HepG2 (cell line): ENCODE results near the gene ZBTB7B. TPM values are rescaled to one million over a fixed set of nuclear protein-coding genes. Genes with fewer than 3 reads are reported as not detected.

Experiments used
- JDP2 ChIP-seq: sonication (generic); formaldehyde crosslinking; IDR thresholded peaks from 2 replicates; pipeline ENCODE4 v1.8.1; 2022; ENCODE audit warnings: missing genetic modification reagents, borderline replicate concordance
- MAFF ChIP-seq: IDR thresholded peaks from 2 replicates; pipeline ENCODE4 v1.6.1; 2011; ENCODE audit warnings: low read depth, low read length, improper control_type of control experiment
- NKX3-1 ChIP-seq: sonication (generic); formaldehyde crosslinking; IDR thresholded peaks from 2 replicates; pipeline ENCODE4 v1.5.0; 2020; ENCODE audit warnings: missing genetic modification reagents
- PATZ1 ChIP-seq: sonication (generic); formaldehyde crosslinking; IDR thresholded peaks from 2 replicates; pipeline ENCODE4 v1.4.0; 2020; ENCODE audit warnings: missing genetic modification reagents
- PCBP2 ChIP-seq: fragments of 200-400 bp; formaldehyde crosslinking; optimal IDR thresholded peaks from 2 replicates; pipeline ENCODE3; 2018; ENCODE audit warnings: low read length, low read depth; ENCODE audit not compliant: poor library complexity, severe bottlenecking
- RXRA ChIP-seq: sonication (generic); formaldehyde crosslinking; IDR thresholded peaks from 2 replicates; pipeline ENCODE4 v1.5.1; 2020; ENCODE audit warnings: missing genetic modification reagents
- SP5 ChIP-seq: IDR thresholded peaks from 2 replicates; pipeline ENCODE4 v1.6.1; 2016; ENCODE audit warnings: low read depth, borderline replicate concordance
- ZNF143 ChIP-seq: sonication (generic); formaldehyde crosslinking; IDR thresholded peaks from 2 replicates; pipeline ENCODE4 v1.4.0; 2020; ENCODE audit warnings: missing genetic modification reagents
- ZNF564 ChIP-seq: sonication (generic); formaldehyde crosslinking; IDR thresholded peaks from 2 replicates; pipeline ENCODE4 v1.8.1; 2023; ENCODE audit warnings: mild to moderate bottlenecking, missing genetic modification reagents
- ZNF652 ChIP-seq: IDR thresholded peaks from 2 replicates; pipeline ENCODE4 v1.6.1; 2016; ENCODE audit warnings: low read depth, borderline replicate concordance
- polyA plus RNA-seq, 8 experiments: library from polyadenylated mRNA; depleted of rRNA in 3 of 8; stranded (reverse) in 7 of 8; unstranded in 1 of 8; fragments of >200 nt; fragmentation: Illumina TruSeq in 4 of 8; extraction: Trizol in 4 of 8; gene quantifications; 2 replicates each; pipeline versions ENCODE4 v1.2.1 to v1.2.3, GENCODE V29; 2011 to 2016; ENCODE audit warnings: low read depth in 4 of 8, missing spikeins in 1 of 8, mixed read lengths in 1 of 8; ENCODE audit not compliant: insufficient read depth in 1 of 8
- total RNA-seq, 5 experiments: library from RNA; depleted of rRNA; stranded (reverse); fragments of >200 nt; fragmentation: Illumina TruSeq; extraction: Trizol; gene quantifications; 2 replicates each; pipeline ENCODE4 v1.2.3, GENCODE V29; 2016; ENCODE audit warnings: low read depth in 1 of 5
- TF ChIP-seq, protein P1 (sequence below): sonication (generic); formaldehyde crosslinking; IDR thresholded peaks from 2 replicates; pipeline ENCODE4 v1.4.0; 2020; ENCODE audit warnings: missing genetic modification reagents
- TF ChIP-seq, protein P2 (sequence below): sonication (generic); formaldehyde crosslinking; IDR thresholded peaks from 2 replicates; pipeline ENCODE4 v1.4.0; 2020; ENCODE audit warnings: low read depth, mild to moderate bottlenecking, missing genetic modification reagents
- TF ChIP-seq, protein P3 (sequence below): sonication (generic); formaldehyde crosslinking; IDR thresholded peaks from 2 replicates; pipeline ENCODE4 v1.8.1; 2022; ENCODE audit warnings: mild to moderate bottlenecking, missing genetic modification reagents

The ZBTB7B gene
- total and polyA plus RNA-seq, 2 of the 13 experiments (the other 11 are each of a cell fraction or from before 2014, with no cell fraction given) = 15.5 to 17.5 TPM

DNA sequence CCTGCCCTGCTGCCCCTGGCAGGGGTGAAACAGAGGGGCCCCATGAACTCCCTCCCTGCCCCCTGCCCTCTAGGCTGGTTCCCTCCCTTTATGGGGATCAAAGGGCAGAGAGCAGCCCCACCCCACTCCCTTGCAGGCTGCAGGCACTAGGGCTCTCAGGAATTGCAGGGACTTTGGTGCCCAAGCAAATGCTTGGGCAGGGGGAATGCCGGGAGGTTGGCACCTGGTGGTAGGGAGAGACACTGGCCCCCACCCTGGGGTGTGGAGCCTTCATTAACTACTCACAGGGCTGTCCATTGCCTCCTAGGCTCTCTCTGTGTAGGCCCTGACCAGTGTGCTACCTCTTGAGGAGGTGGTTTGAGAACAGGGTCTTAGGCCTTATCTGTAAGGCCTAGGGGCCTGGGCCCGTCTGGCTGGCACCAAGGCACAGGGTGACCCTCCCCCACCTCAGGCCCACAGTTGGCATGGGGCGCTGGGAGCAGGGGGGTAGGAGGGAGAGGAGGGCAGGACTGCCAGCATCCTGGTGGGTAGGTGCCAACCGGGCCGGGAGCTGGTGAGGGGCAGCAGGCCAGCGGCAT lies 4.7 kb downstream of the ZBTB7B start (continued):
- TF ChIP-seq, protein P1, sequence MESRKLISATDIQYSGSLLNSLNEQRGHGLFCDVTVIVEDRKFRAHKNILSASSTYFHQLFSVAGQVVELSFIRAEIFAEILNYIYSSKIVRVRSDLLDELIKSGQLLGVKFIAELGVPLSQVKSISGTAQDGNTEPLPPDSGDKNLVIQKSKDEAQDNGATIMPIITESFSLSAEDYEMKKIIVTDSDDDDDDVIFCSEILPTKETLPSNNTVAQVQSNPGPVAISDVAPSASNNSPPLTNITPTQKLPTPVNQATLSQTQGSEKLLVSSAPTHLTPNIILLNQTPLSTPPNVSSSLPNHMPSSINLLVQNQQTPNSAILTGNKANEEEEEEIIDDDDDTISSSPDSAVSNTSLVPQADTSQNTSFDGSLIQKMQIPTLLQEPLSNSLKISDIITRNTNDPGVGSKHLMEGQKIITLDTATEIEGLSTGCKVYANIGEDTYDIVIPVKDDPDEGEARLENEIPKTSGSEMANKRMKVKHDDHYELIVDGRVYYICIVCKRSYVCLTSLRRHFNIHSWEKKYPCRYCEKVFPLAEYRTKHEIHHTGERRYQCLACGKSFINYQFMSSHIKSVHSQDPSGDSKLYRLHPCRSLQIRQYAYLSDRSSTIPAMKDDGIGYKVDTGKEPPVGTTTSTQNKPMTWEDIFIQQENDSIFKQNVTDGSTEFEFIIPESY (CRISPR knock-in tag) = no peak
- TF ChIP-seq ZNF143 (CRISPR knock-in tag) (no peak), ZNF564 (CRISPR knock-in tag) (no peak), MAFF (no peak), JDP2 (CRISPR knock-in tag) (no peak), PATZ1 (CRISPR knock-in tag) (peak; percentile 79), PCBP2 (no peak), RXRA (CRISPR knock-in tag) (0 out of 2 replicates have a peak, but pooled peaks have one; percentile 24), ZNF652 (CRISPR knock-in tag) (no peak), SP5 (peak; percentile 91), NKX3-1 (no peak)
- TF ChIP-seq, protein P2, sequence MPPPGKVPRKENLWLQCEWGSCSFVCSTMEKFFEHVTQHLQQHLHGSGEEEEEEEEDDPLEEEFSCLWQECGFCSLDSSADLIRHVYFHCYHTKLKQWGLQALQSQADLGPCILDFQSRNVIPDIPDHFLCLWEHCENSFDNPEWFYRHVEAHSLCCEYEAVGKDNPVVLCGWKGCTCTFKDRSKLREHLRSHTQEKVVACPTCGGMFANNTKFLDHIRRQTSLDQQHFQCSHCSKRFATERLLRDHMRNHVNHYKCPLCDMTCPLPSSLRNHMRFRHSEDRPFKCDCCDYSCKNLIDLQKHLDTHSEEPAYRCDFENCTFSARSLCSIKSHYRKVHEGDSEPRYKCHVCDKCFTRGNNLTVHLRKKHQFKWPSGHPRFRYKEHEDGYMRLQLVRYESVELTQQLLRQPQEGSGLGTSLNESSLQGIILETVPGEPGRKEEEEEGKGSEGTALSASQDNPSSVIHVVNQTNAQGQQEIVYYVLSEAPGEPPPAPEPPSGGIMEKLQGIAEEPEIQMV (CRISPR knock-in tag) = no peak
- TF ChIP-seq, protein P3, sequence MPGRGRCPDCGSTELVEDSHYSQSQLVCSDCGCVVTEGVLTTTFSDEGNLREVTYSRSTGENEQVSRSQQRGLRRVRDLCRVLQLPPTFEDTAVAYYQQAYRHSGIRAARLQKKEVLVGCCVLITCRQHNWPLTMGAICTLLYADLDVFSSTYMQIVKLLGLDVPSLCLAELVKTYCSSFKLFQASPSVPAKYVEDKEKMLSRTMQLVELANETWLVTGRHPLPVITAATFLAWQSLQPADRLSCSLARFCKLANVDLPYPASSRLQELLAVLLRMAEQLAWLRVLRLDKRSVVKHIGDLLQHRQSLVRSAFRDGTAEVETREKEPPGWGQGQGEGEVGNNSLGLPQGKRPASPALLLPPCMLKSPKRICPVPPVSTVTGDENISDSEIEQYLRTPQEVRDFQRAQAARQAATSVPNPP (CRISPR knock-in tag) = no peak
